ENCODE results near the gene PDE4D. TPM values are rescaled to one million over a fixed set of nuclear protein-coding genes. Genes with fewer than 3 reads are reported as not detected.
A peak's percentile ranks its signal among the peaks of the same experiment; 100 is the strongest.
"Not testable (repeated sequence)": the region's sequence is repeated elsewhere in the genome, so short reads cannot be mapped to it uniquely, and the experiment has no call there.

The PDE4D gene
- total RNA-seq, 1 donor from 2014 or later: 50.0 TPM

DNA sequence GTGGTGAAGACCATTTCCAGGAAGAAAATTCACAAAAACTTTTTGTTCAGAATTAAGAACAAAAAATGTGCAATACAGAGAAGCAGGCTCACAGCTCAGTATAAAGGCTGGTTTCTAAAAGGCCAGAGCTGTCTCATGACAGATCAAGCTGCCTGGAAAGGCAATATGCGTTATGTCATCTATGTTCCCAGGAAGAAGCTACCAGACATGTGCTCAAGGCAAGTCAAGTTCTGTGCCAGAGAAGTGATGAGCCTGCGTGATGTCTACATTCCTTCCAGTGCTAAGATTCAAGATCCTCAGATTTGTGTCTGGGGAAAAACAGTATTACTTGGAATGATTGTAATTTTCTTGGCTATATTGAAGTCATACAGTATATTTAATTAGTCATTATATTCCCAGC is 104.3 kb downstream of the PDE4D start:
- Mint-ChIP-seq H3K4me1 (ENCODE audit: unreplicated experiment) (peaks cover 26% of the 10 kb centered on the region), H3K27ac (no peak overlapping the region), H3K9me3 (no peaks in the 10 kb centered on the region), H3K4me3 (no peak overlapping the region), H3K27me3 (peaks cover 10% of the 10 kb centered on the region), H3K36me3 (no peaks in the 10 kb centered on the region)
- no peak for TF ChIP-seq CTCF (conservative IDR thresholded peaks at IDR 0.05)
- DNase-seq (ENCODE audit: extremely low spot score, unreplicated experiment): no peak

DNA sequence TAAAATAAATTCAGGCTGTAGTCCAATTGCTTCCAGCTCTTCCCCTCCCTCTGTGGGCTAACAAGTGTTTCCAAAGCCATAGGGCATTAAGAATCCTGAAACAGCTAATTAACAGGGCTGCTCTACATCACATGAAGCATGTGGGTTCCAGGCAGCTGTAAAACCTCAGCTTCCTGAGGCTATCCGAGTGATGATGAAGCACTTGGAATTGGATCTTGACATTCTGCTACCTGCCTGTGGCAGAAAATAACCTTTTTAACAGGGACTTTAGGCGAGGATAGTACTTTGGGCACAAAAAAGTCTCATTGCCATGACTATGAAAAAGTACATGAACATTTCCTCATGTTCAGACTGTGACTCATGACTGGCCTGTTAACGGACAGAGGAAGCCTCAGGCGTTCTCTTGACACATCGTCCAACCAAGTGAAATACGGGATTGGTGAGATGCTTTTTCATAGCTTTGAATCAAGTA is 107.2 kb downstream of the PDE4D start:
- DNase-seq (ENCODE audit: extremely low spot score, unreplicated experiment): no peak
- Mint-ChIP-seq H3K4me3 (peak overlapping the region; percentile 42), H3K36me3 (no peaks in the 10 kb centered on the region), H3K27ac (peak overlapping the region; percentile 82), H3K9me3 (no peaks in the 10 kb centered on the region), H3K4me1 (ENCODE audit: unreplicated experiment) (peaks cover 20% of the 10 kb centered on the region), H3K27me3 (peaks cover 7% of the 10 kb centered on the region)
- no peak for TF ChIP-seq CTCF (conservative IDR thresholded peaks at IDR 0.05)

DNA sequence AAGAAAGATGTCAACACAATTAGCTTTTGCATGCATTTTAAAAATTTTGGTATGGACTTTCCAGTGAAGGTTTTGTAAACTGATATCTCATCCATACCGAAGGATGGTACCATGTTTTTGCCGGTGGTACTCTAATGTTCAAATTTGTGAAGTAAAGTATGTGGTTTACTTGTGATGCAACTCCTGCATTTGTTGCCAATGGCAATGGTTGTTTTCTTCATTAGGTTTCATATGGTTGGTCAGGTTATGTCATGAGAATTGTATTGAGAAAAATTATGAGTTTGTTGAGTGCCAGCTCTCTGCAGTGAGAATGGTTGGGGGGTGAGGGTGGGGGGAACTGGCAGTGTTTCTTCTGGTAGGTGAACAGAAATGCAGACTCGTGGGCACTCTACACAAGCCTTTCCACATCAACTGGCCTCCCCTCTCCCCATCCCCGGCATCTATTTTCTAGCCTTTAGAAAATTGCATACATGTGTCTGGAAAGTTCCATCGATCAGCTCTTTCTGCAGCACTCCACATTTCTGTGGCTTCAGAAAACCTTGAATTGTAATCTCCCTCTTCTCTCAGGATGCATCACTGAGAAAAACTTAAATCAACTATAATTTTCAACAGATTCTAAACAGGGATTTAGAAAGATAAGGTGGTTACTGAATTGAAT is 107.7 kb downstream of the PDE4D start:
- Mint-ChIP-seq H3K27me3 (peaks cover 7% of the 10 kb centered on the region), H3K27ac (peak overlapping the region; percentile 82), H3K4me3 (peak overlapping the region; percentile 42), H3K9me3 (no peaks in the 10 kb centered on the region), H3K4me1 (ENCODE audit: unreplicated experiment) (peaks cover 19% of the 10 kb centered on the region), H3K36me3 (no peaks in the 10 kb centered on the region)
- DNase-seq (ENCODE audit: extremely low spot score, unreplicated experiment): no peak
- no peak for TF ChIP-seq CTCF (conservative IDR thresholded peaks at IDR 0.05)

DNA sequence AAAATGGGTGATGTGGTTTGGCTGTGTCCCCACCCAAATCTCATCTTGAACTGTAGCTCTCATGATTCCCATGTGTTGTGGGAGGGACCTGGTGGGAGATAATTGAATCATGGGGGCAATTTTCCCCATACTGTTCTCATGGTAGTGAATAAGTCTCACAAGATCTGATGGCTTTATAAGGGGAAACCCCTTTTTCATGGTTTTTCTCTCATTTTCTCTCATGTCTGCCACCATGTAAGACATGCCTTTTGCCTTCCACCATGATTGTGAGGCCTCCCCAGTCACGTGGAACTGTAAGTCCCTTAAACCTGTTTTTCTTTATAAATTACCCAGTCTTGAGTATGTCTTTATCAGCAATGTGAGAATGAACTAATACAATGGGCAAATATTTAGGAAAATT is 108.8 kb downstream of the PDE4D start:
- peaks cover 14% of the 10 kb centered on the region for H3K4me1 Mint-ChIP-seq (ENCODE audit: unreplicated experiment)
- not testable (repeated sequence) for H3K27me3 Mint-ChIP-seq; H3K36me3 Mint-ChIP-seq; H3K9me3 Mint-ChIP-seq; DNase-seq (ENCODE audit: extremely low spot score, unreplicated experiment); H3K27ac Mint-ChIP-seq; H3K4me3 Mint-ChIP-seq

GRCh38 chr5:59783264-59783663 is 110.3 kb downstream of the PDE4D start:
- no peak overlapping the region for H3K27ac Mint-ChIP-seq
- no peaks in the 10 kb centered on the region for H3K9me3 Mint-ChIP-seq
- no peak for DNase-seq (ENCODE audit: extremely low spot score, unreplicated experiment)
- H3K4me1 Mint-ChIP-seq (ENCODE audit: unreplicated experiment): peaks cover 14% of the 10 kb centered on the region
- TF ChIP-seq CTCF (conservative IDR thresholded peaks at IDR 0.05): no peak
- no peak overlapping the region for H3K4me3 Mint-ChIP-seq
- H3K36me3 Mint-ChIP-seq: no peaks in the 10 kb centered on the region
- peaks cover 5% of the 10 kb centered on the region for H3K27me3 Mint-ChIP-seq

- H3K27ac Mint-ChIP-seq: no peak overlapping the region
- H3K36me3 Mint-ChIP-seq: no peaks in the 10 kb centered on the region
- H3K4me1 Mint-ChIP-seq (ENCODE audit: unreplicated experiment): peaks cover 14% of the 10 kb centered on the region
- no peak for DNase-seq (ENCODE audit: extremely low spot score, unreplicated experiment)
- no peaks in the 10 kb centered on the region for H3K9me3 Mint-ChIP-seq
- peaks cover 5% of the 10 kb centered on the region for H3K27me3 Mint-ChIP-seq
- no peak for TF ChIP-seq CTCF (conservative IDR thresholded peaks at IDR 0.05)
- H3K4me3 Mint-ChIP-seq: no peak overlapping the region
Measured at GRCh38 chr5:59782856-59783255, 110.7 kb downstream of the PDE4D start.

Data from type B pancreatic cell (in vitro differentiated cells).